Raji (cell line): ENCODE measurements around the gene POMGNT1.

Source experiments
- POLR2A ChIP-seq: IDR thresholded peaks from 2 replicates; pipeline ENCODE4 v1.6.1; 2011; ENCODE audit warnings: low read depth, low read length, control low read depth; ENCODE audit not compliant: insufficient read depth

The POMGNT1 gene

GRCh38 chr1:46211051-46211450 lies 12.8 kb upstream of the POMGNT1 start:
- no peak for TF ChIP-seq POLR2A

DNA sequence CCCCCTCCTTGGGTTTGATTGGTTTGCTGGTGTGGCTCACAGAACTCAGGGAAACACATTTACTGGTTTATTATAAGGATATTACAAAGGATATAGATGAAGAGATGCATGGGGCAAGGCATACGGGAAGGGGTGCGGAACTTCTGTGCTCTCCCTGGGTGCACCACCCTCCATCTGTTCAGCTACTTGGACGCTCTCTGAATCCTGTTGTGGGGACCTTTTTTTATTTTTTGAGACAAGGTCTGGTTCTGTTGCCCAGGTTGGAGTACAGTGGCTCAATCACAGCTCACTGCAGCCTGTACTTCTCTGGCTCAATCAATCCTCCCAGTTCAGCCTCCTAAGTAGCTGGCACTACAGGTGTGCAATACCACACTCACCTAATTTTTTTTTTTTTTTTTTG lies 12.3 kb upstream of the POMGNT1 start:
- TF ChIP-seq POLR2A, result no peak

DNA sequence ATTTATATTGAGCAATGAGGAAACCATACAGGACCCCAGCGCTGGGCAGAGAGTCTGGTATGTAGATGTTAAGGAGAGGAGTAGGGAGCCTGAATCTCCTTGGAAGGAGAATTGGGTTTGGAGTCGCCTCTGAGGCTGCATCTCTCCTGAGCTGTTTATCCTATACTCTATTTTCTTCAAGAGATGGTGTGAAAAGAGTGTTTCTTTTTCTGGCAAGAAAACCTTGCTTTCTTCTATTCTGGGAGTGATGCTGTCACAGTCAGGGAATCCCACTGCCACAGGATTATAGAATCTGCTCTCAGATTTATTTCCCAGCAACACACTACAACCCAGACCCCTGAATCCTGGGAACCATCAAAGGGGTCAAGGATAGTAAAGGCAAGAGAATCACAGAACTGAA lies 8.2 kb upstream of the POMGNT1 start:
- no peak for TF ChIP-seq POLR2A

DNA sequence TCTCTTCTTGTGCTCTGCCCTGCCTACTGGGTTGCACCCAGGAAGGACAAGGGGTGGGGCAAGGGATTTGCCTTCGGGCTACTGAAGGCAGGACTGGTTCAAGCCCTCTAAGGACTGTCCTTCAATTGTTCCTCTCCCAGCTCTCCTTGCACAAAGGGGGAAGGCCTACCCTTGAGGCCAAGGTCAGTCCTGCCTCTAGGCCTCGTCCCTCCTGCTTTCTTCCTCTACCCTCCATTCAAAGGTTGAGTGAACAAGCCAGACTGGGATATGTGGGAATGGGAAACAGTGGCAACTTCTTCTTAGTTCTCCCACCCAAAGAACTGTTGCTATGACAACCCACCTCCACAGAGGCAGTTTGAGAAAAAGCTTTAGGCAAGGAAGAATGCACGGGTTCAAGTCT lies 7.6 kb upstream of the POMGNT1 start:
- no peak for TF ChIP-seq POLR2A

DNA sequence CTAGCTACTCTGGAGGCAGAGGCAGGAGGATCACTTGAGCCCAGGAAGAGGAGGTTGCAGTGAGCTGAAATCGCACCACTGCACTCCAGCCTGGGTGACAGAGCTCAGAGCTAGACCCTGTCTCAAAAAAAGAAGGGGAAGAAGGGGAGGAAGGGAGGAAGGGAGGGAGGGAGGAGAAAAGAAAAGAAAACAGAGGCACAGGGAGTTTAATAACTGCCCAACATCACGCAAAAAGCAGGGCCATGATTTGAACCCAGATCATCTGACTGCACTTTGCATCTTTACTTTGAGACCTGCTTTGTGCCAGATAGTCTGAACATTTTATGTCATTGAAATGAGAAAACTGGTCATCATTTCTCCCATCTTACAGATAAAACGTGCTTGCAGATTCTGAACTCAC lies 6.9 kb upstream of the POMGNT1 start:
- no peak for TF ChIP-seq POLR2A

- no peak for TF ChIP-seq POLR2A
Observed at GRCh38 chr1:46204406-46204742, 6.1 kb upstream of the POMGNT1 start.

- no peak for TF ChIP-seq POLR2A
Observed at GRCh38 chr1:46203738-46204405, 5.6 kb upstream of the POMGNT1 start.

DNA sequence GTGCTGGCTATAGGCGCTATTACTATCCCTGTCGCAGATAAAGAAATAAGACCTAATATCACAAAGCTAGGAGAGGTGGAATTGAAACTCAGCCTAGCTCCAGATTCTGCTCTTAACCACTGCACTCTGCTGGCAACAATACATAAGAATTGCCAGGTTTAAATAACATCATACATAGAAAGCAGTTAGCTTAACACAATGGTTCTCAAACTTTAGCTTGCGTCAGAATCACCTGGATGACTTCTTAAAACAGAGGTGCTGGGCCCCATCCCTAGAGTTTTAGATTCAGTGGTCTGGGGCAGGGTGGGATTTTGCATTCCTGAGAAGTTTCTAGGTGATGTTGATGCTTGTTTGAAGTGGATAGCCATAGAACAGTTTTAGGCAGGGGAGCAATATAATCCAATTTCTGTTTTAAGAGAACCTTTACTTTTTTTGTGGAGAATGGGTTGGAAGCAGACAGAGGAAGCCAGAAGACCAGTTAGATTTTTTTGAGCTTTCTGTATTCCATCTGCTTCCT lies 1.1 kb upstream of the POMGNT1 start:
- no peak for TF ChIP-seq POLR2A

GRCh38 chr1:46197560-46197963 lies 672 bp downstream of the POMGNT1 start:
- no peak for TF ChIP-seq POLR2A

DNA sequence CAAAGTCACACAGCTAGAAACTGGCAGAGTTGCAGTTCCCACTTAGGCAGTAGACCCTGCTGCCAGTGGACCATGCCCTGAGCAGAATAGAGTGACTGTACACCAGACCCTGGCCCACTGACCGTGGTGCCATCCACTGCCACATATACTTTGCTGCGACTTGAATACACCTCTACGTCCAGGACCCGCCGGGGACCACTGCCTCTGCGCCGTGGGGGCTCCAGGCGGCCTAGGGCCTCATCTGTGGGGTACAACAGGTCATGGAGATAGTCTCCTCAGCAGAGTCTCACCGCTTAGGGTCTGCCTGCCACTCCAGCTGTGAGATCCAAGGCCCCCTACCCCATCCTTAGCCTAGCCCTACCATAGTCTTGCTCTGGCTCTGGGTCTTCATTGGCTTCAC lies 1.6 kb downstream of the POMGNT1 start:
- no peak for TF ChIP-seq POLR2A

- TF ChIP-seq POLR2A, result no peak
Observed at GRCh38 chr1:46194641-46195193, 3.5 kb downstream of the POMGNT1 start.

DNA sequence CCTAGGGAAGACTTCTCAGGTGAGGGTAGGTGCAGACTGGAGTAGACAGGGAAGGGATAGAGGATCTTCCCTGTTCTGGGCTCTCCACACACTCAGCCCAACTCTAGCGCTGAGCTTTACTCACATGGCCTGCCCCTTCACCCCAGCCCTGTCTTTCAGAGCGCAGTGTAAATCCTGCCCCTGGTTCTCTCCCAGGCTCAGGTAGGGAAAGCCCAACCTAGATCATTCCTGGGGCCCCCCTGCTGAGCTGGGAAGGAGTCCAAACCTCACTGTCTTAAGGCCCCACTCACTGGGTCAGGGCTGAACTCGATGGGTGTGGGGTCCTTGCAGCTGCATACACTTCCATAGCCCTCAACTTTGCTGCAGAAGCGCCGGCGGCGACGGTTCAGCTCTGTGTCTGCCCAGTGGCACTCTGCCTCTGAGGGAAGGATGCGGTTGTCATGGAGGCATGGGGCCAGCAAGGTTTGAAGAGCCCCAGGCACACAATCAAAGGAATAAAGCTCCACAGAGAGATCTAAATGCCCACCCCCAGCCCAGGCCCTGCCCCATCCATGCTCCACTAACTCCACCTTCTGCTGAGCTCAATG lies 4.2 kb downstream of the POMGNT1 start:
- TF ChIP-seq POLR2A, result no peak

DNA sequence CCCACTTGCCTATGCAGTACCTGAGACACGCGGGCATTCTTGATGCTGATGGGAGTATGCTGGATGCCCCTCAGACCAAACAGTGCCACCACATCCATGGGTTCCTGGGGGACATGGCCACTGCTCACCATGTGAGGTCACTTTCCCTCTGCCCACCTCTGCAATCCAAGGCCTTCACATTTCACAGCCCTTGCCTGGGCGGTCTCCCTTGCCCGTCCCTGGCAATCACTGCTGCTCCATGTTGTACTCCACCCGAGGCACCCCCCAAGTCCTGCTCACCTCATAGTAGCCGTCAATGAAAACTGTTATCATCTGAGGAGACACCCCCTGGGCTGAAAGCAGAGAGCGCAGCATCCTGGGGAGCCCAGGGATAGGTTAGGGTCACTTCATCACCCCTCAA lies 4.9 kb downstream of the POMGNT1 start:
- no peak for TF ChIP-seq POLR2A

DNA sequence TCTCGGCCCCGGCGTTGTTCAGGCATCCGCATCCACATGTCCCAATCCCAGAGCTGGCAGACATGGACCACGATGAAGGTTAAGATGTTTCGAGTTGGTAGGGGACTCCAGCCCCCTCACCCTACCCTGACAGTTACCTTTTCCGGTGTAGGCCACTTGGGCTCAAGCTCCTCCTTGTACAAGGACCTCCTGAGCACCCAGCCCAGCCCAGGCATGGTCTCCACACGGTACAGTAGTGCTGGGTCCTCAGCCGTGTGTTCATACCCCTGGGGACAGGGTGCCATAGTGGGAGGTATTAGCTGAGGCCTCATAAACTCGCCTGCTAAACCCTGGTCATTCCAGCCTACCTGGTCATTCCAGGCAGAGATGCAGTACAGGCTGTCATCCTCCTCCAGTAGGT lies 6.1 kb downstream of the POMGNT1 start:
- no peak for TF ChIP-seq POLR2A

GRCh38 chr1:46191033-46191701 lies 7.1 kb downstream of the POMGNT1 start:
- no peak for TF ChIP-seq POLR2A

DNA sequence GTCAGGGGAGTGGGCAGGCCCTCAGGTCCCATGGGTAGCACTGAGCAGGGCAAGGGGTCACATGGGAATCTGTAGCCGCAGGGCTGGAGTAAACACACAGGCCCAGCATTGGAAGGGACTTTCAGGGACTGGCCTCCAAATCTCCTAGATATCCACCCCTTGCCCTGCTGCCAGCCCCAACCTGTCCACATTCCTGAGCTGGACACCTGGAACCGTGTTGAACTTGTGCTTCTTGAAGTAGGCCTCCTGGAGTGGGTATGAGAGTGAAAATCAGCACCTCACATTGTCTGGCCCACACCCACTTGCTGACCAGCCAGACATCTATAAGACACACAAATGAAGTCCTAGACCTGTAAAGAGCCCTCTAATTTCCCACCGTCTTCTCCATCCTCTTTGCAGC lies 7.7 kb downstream of the POMGNT1 start:
- no peak for TF ChIP-seq POLR2A
